HG03571 (cell line): ENCODE data around the gene YIPF5.

Source experiments
- ATAC-seq: cut with Tn5 transposase; IDR thresholded peaks from one replicate; pipeline ENCODE4 v1.9.1; 2021; ENCODE audit not compliant: unreplicated experiment

Gene YIPF5

DNA sequence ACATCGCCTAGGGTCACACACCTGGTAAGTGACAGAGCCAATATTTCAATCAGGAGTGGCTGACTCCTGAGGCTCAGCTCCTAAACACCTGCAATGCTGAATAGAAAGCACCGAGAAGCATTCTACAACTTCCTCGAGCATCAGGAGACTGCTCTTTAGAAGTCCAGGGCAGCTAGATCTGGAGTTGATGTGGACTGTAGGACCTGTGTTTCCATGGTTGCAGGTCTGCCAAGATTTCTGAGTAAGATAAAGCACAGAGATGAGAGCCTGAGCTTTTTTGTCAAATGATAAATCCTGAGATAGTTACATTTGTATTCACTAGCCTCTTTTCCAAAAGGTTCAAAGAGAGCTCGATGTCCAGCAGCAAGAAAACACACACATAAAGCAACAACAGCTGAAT lies 43.8 kb downstream of the YIPF5 start:
- no peak for ATAC-seq

DNA sequence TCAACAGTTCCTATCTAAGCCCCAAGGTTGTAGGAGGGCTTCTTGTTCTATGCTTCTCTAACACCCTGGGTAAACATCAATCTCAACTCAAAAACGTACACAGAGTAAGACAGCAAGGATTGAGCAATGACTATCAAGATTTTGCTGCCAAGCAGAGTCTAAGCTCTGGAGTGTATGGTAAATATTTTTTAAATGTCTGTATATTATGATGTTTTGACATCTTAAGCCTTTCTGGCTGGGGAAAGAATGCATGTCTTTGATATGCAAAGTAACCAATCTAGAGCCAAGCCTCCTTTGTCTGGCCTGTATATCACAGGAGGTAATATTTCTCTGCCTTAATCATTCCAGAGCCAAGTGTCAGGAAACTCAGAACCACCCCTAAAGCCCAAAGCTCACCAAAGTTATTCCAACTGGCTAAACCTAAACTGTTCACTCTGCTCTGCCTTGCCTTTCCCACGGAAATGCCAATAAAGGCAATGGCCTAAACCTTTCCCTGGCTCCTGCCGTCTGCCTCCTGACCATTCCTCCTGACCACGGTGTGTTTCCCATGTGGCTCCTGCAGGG lies 45.2 kb downstream of the YIPF5 start:
- ATAC-seq: no peak

DNA sequence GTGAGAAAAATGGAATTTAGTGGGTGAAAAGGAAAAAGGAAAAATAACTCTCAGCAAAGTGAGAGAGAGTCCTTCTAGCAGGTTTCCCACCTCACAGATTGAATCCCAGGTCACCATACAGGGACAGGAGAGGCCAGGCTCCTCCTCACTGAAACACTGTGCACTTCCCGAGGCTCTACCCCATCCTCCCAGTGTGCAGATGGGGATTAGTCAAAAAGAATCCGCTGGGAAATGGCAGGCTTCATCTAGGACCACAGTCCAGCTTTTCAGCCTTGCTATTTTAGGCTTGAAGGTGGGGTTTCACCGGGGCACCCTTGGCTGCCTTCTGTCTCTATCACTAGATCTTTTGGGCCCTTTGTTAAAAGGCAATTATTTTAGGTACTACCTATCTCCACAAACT lies 47.8 kb downstream of the YIPF5 start:
- ATAC-seq: no peak

DNA sequence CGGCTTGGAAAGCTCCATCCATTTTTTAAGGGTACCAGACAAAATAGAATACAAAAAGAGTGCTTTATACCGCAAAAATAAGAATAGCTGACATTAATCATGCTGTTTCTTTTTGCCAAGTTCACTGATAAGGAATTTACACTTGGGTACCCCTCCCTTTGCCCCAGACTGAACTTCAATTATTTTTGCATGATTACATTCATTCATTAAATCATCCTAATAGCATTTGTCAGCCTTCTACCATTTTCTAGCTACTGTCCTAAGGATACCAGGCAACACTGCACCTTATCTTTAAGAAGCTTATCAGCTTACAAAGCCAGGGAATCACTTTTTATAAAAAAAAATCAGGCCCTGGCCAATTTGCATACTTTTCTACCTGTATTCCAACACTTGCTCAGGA lies 48.4 kb downstream of the YIPF5 start:
- no peak for ATAC-seq

DNA sequence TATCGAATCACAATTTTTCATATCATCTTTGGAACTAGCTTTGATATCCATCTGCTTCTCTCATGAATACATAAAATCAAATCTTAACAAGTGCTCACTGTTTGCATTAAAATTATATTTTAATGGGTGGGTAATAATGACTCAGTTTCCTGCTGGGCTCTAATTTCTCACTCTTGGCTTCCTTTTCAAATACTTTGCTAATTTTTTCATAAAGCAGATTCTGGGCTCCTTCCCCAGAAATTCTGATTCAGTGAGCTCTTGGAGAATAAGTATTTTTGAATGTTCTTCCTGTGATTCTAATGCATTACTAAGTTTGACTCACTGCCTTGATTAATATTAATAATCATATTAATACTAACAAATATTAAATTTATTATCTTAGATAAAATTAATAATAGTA lies 48.9 kb downstream of the YIPF5 start:
- ATAC-seq: no peak

DNA sequence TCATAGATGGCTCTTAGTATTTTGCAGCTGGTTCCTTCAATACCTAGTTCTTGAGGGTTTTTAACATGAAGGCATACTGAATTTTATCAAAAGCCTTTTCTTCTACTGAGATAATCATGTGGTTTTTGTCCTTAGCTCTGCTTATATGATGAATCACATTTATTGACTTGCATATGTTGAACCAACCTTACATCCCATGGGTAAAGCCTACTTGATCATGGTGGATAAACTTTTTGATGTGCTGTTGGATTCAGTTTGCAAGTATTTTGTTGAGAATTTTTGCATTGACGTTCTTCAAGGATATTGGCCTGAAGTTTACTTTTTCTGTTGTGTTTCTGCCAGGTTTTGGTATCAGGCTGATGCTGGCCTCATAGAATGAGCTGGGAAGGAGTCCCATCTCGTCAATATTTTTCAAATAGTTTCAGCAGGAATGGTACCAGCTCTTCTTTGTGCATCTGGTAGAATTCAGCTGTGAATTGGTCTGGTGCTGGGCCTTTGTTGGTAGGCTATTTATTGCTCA lies 49.7 kb downstream of the YIPF5 start:
- no peak for ATAC-seq

DNA sequence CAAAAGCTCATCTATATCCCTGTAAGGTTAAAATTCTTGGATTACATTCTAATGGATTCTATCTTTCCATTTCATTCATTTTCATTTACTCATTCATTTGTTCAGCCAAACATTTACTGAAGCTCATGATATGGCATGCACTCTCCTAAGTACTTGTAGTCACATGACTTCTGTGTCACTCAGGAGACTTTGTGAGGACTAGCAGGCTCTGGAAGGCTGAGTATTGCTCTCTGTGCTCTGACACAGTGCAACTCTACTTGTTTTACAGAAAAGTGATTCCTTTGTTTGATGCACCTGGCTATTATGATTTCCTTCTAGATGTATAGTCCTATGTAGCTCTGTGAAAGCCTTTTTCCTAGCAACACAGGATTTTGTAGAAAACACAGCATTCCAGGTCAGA lies 53.0 kb downstream of the YIPF5 start:
- ATAC-seq: no peak

DNA sequence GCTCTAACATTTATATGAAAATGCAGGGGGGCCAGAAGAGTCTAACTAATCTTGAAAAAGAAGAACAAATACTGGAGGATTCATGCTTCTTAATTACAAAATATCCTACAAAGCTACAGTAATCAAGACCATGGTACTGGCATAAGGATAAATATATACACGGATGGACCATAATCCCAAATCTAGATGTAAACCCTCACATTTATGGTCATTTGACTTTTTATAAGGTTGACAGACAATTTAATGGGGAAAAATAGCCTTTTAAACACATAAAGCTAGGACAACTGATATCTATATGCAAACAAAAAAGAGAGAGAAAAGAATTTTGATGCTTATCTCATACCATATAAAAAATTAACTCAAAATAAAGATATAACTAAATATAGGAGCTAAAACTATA lies 55.9 kb downstream of the YIPF5 start:
- no peak for ATAC-seq
